Central memory CD8-positive, alpha-beta T cell (primary cell): ENCODE measurements around the gene LCP1.

Experiments
- ATAC-seq: fragments of 150-1000 bp; cut with Tn5 transposase; replicated peaks from 2 replicates; pipeline ENCODE4 v1.10.0; 2022; ENCODE audit warnings: mild to moderate bottlenecking, moderate FRiP score, moderate number of reproducible peaks; ENCODE audit not compliant: poor library complexity, severe bottlenecking; ENCODE audit errors: extremely low read depth
- DNase-seq, 2 donors: peaks; one replicate each; pipeline ENCODE4 v3.0.0; 2021; ENCODE audit warnings: low spot score in 2 of 2
- H3K27ac Mint-ChIP-seq: one replicate; pipeline ENCODE4 v1.8.0; 2022; ENCODE audit warnings: low read depth, mild to moderate bottlenecking, moderate library complexity, mixed read lengths
- H3K27me3 Mint-ChIP-seq: one replicate; pipeline ENCODE4 v1.8.0; 2022; ENCODE audit warnings: mixed read lengths
- H3K36me3 Mint-ChIP-seq: one replicate; pipeline ENCODE4 v1.8.0; 2022; ENCODE audit warnings: mild to moderate bottlenecking, moderate library complexity, mixed read lengths; ENCODE audit not compliant: insufficient read depth
- H3K4me1 Mint-ChIP-seq: one replicate; pipeline ENCODE4 v1.8.0; 2022; ENCODE audit warnings: mixed read lengths
- H3K4me3 Mint-ChIP-seq: one replicate; pipeline ENCODE4 v1.8.0; 2022; ENCODE audit warnings: mild to moderate bottlenecking, moderate library complexity, mixed read lengths
- H3K9me3 Mint-ChIP-seq: one replicate; pipeline ENCODE4 v1.8.0; 2022; ENCODE audit warnings: mixed read lengths

The LCP1 gene

DNA sequence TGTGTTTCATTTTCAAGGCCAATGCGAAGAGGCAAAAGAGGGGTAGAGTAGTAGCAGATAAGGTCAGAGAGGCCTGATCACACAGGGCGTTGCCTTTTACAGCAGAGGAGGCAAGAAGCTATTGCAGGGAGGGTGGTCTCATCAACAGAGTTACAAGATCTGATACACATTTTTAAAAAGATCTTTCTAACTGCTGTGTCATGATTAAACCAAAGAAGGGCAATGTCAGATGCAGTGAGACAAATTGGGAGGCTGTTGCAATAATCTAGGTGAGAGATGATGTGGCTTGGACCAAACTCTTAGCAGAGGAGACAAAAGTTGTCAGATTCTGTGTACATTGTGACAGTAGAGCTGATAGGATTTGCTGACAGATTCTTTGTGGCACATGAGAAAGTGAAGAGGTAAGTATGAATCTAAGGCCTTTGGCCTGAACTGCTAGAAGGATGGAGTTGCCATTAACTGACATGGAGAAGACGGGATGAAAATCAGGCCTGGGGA, 16.8 kb upstream of the LCP1 start:
- no peak for DNase-seq
- ATAC-seq: no peak
- Mint-ChIP-seq H3K4me3 (no peak overlapping the region), H3K9me3 (no peaks in the 10 kb centered on the region), H3K4me1 (peaks cover 34% of the 10 kb centered on the region), H3K27ac (no peak overlapping the region), H3K27me3 (no peaks in the 10 kb centered on the region), H3K36me3 (peaks cover 3% of the 10 kb centered on the region)

DNA sequence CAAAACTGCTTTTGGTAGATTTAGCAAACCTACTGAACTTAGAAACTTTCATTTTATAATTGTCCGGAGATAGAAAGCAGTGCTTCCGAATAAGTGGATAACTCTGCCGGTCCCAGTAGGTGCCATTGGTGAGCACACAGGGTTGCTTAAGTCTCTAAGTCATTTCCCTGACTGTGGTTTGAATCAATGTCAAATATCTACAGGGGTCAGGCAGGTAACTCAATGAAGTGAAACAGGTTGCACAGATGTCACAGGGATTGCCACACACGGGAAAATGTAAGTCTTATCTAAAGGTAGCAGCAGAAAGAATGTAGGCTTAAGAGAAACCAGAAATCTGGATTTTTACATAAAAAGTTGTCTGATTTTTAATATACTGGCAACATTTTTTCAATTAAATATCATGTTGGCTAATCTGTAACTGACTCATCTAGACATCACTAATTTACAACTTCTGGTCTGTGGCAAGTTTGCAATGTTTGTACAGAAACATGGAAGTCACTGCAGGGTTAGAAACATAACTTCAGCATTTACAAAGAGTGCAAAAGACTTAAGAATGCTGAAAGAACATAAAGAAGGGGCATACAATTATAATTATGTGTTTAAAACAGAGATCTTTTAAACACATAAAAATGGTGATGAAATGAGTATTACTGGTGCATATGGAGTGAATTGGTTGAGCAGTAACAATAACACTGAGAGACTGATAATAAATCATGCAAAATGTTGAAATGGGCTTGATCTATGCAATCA, 15.5 kb upstream of the LCP1 start:
- Mint-ChIP-seq H3K4me1 (peaks cover 24% of the 10 kb centered on the region), H3K36me3 (peaks cover 3% of the 10 kb centered on the region), H3K27ac (no peak overlapping the region), H3K27me3 (no peaks in the 10 kb centered on the region), H3K9me3 (no peaks in the 10 kb centered on the region), H3K4me3 (no peak overlapping the region)
- ATAC-seq (no peak), DNase-seq (no peak)

DNA sequence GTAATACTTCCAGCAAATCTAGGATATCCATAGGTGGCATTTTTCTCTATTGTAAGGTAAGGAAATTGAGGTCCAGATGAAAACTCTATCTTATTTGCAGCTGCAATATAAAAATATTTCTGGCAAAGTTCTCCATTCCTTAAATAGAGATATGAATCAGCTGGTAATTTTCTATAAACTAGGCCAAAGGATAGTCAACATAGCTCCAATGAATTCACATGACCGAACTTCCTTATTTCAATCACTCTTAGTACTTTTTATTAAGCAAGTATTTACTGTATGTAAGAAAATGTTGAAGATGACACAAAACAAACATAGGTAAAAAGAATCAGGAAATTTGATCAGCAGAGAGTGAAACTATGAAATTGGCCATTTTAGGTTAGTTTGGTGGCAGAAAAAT, 13.0 kb upstream of the LCP1 start:
- no peaks in the 10 kb centered on the region for H3K9me3 Mint-ChIP-seq
- H3K4me1 Mint-ChIP-seq: peaks cover 6% of the 10 kb centered on the region
- no peak overlapping the region for H3K27ac Mint-ChIP-seq
- no peaks in the 10 kb centered on the region for H3K27me3 Mint-ChIP-seq
- ATAC-seq (no peak), DNase-seq (no peak)
- H3K4me3 Mint-ChIP-seq: no peak overlapping the region
- H3K36me3 Mint-ChIP-seq: peaks cover under 1% of the 10 kb centered on the region

DNA sequence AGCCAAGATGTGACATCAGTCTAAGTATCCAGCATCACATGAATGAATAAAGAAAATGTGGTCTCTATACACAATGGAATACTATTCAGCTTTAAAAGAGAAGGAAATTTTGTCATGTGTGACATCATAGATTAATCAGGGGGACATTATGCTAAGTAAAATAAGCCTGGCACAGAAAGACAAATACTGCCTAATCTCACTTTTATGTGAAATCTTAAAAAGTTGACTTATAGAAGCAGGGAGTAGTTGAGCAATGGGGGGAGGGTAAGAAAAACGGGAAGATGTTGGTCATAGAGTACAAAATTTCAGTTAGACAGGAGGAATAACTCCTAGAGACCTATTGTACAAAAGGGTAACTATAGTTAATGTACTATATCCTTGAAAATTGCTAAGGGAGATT, 10.4 kb upstream of the LCP1 start:
- H3K27ac Mint-ChIP-seq: no peak overlapping the region
- H3K36me3 Mint-ChIP-seq: no peaks in the 10 kb centered on the region
- no peak overlapping the region for H3K4me3 Mint-ChIP-seq
- ATAC-seq (no peak), DNase-seq (no peak)
- H3K27me3 Mint-ChIP-seq: no peaks in the 10 kb centered on the region
- H3K9me3 Mint-ChIP-seq: no peaks in the 10 kb centered on the region
- peaks cover 6% of the 10 kb centered on the region for H3K4me1 Mint-ChIP-seq

DNA sequence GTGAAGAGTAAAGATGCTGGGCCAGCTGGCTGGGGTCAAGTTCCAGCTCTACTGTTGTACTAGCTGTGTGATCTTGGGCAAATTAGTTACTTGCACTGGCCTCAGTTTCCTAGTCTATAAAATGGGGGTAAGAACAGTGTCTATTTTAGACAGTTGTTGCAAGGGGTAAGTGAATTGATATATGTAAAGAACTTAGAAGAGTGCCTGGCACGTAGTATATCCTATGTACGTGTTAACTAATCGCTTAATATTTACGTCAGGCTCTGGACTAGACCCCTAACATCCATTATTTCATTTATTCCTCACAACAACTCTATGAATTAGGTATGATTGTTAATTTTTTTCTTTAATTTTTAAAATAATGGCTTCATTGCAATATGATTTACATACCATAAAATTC, 3.7 kb upstream of the LCP1 start:
- peaks cover 16% of the 10 kb centered on the region for H3K36me3 Mint-ChIP-seq
- H3K27me3 Mint-ChIP-seq: no peaks in the 10 kb centered on the region
- peaks cover 47% of the 10 kb centered on the region for H3K4me1 Mint-ChIP-seq
- peak overlapping the region; percentile 98 for H3K27ac Mint-ChIP-seq
- no peak for ATAC-seq
- no peaks in the 10 kb centered on the region for H3K9me3 Mint-ChIP-seq
- H3K4me3 Mint-ChIP-seq: no peak overlapping the region
- DNase-seq: no peak

DNA sequence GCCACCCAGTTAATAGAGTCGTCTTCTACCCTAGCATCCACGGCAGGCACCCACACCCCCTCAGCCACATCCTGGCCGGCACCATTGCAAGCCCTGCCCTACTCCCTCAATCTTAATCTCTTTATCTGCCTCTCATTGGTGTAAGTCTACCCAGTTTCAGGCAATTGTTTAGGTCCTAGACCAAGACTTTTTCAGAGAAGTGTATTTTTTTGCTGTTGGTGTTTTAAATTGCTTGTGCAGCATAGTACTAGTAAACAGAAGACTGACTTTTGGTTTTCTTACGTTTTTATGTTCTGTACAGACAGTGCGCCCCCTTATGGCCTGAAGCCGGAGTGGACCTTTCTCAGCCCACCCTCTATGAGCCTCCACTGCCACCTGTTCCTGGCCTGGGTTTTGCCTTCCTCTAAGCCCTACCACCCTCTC, 2.3 kb upstream of the LCP1 start:
- H3K36me3 Mint-ChIP-seq: peaks cover 21% of the 10 kb centered on the region
- no peaks in the 10 kb centered on the region for H3K9me3 Mint-ChIP-seq
- H3K27ac Mint-ChIP-seq: peak overlapping the region; percentile 98
- peaks cover 59% of the 10 kb centered on the region for H3K4me1 Mint-ChIP-seq
- H3K27me3 Mint-ChIP-seq: no peaks in the 10 kb centered on the region
- peak overlapping the region; percentile 80 for H3K4me3 Mint-ChIP-seq
- ATAC-seq (peak; percentile 74), DNase-seq (peak; percentile 62 to 69)

DNA sequence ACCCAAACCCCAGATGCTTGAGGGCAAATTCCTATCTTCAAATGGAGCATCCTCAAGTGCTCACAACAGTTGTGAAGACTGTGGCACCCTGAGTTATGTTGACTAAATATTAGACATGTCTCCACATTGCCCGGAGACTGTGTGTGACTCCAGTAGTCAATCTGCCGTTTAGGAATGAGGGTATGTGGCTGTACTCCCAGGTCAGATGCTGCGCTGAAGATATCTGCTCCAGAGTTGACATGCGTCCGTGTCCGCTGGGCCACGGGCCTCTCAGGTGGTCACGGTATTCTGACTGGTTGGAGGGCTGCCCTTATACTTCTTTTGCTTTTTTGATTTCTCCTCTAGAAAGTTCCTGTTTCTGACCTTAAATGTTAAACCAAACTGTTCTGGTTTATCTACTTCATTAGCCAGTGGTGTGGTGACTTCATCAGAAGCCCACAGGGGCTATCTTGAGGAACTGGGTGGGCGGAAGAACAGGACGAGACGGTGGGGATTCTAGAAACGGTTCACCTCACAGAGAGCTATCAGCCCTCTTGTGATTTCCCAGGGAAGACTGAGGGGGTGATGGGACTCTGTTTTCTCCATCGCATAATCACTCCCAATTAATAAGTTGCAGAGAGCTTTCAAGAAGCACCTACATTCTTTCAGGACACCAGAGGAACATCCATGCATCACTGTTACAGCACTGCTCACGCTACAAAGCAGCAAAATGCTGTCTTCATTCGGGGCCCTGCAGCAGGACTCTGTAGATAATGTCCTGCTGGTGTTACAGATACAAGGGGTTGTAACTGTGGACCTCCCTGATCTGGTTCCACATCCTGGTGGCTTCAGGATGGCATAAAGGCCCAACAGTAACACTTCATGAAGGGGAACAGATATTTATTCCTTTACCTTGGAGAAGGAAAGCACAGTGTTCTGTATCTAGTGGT, 1.3 kb upstream of the LCP1 start:
- H3K36me3 Mint-ChIP-seq: peaks cover 29% of the 10 kb centered on the region
- peak overlapping the region; percentile 98 for H3K27ac Mint-ChIP-seq
- ATAC-seq (no peak), DNase-seq (no peak)
- H3K27me3 Mint-ChIP-seq: no peaks in the 10 kb centered on the region
- peaks cover 63% of the 10 kb centered on the region for H3K4me1 Mint-ChIP-seq
- H3K9me3 Mint-ChIP-seq: no peaks in the 10 kb centered on the region
- H3K4me3 Mint-ChIP-seq: peak overlapping the region; percentile 80

DNA sequence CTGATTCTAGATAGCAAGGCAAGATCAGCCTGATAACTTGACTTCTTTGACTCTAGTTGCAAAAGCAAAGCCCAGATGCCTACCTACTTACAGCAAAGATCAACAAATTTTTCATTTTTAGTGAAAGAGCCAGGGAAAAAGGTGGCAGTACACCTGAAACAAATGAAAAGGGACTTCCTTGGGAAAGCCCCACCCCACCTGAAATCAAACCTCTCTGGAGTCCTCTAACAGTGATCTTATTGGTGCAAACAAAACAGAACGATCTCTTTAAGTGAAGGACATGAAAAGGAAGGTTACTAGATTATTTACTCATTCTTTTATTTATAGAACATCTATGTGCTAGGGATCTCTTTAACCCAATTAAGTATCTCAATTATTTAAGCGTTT, 507 bp upstream of the LCP1 start:
- Mint-ChIP-seq H3K36me3 (peaks cover 35% of the 10 kb centered on the region), H3K27me3 (no peaks in the 10 kb centered on the region), H3K4me1 (peaks cover 66% of the 10 kb centered on the region), H3K4me3 (peak overlapping the region; percentile 80), H3K9me3 (no peaks in the 10 kb centered on the region), H3K27ac (peak overlapping the region; percentile 98)
- ATAC-seq (no peak), DNase-seq (no peak)

DNA sequence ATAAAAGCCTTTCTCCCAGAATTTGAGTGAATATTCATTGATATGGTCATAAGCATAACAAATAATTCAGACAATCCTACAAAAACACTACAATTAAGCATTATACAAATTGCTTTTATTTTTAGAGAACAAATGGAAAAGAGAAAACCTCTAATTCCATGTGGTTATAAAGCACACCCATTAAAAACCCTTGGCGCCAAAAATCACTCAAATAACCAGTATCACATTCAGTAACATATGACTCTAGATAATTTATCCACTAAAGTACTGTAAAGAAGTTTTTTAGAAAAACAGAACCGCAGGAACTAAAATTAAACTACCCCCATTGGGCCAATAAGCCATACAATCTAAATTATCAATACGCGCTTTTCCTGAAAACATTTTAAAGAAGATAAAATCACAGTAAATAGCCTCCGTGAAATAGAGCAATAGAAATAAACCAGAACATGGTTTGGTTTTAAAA, 569 bp downstream of the LCP1 start:
- H3K27ac Mint-ChIP-seq: peak overlapping the region; percentile 98
- H3K36me3 Mint-ChIP-seq: peaks cover 44% of the 10 kb centered on the region

DNA sequence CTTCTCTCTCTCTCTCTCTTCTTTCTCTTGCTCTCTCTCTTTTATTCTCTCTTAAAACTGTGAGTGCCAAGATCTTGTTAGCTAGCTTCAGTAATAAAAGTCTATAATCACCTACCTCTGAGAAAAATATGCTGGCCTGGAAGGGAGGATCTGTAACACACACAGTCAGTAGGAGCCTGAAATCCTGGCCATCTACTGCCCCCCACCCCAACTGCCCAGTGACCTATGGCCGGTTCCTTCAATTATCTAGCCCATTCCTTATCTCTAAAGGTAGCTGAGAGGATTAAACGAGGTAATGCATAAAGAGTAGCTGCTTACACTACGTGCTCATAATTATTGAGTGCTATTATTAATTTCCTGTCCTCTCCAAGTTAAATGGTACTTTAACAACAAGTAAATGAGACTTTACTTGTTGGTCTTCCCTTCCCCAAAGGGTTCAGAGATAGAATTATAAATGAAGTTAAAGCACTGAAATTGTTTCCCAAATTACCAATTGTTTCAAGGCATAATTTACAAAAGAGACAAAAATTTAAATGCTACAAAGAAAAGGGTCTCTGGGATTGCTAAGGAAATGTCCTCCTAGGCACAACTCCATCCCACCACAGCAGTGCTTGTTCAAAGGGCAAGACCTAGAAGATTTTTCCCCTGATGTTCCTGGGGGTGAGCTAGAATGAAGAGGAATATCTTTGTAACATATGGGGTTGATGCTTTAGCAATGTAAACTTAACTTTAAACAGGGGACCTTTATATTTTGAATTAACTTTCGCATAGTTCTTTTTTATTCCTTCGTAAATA, 1.8 kb downstream of the LCP1 start:
- Mint-ChIP-seq H3K27ac (peak overlapping the region; percentile 97), H3K4me3 (peak overlapping the region; percentile 80), H3K27me3 (no peaks in the 10 kb centered on the region), H3K36me3 (peaks cover 47% of the 10 kb centered on the region), H3K9me3 (no peaks in the 10 kb centered on the region), H3K4me1 (peaks cover 78% of the 10 kb centered on the region)
- no peak for DNase-seq
- ATAC-seq: no peak

More for the DNA sequence above, 569 bp downstream of the LCP1 start:
- Mint-ChIP-seq H3K4me1 (peaks cover 72% of the 10 kb centered on the region), H3K4me3 (peak overlapping the region; percentile 80), H3K27me3 (no peaks in the 10 kb centered on the region), H3K9me3 (no peaks in the 10 kb centered on the region)
- no peak for ATAC-seq
- no peak for DNase-seq

DNA sequence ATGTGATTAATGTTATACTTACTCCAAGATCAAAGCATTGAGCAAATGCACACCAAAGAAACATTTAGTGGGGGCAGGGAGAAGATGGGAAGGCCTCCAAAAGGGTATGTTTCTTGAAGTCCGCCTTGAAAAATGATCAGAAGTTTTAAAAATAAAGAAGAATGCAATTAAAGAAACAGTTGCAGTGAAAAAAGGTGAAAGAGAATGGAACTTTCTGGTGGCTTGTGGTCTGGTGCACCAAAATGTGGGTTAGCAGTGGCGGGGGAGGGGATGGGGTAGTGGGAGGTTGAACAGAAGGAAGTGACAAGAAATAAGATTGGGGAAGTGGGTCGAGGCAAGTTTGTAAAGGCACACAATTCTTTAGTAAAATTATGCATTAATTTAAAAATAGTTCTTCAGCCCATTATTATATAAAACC, 2.5 kb downstream of the LCP1 start:
- no peaks in the 10 kb centered on the region for H3K9me3 Mint-ChIP-seq
- peaks cover 50% of the 10 kb centered on the region for H3K36me3 Mint-ChIP-seq
- peak overlapping the region; percentile 97 for H3K27ac Mint-ChIP-seq
- peak overlapping the region; percentile 80 for H3K4me3 Mint-ChIP-seq
- H3K4me1 Mint-ChIP-seq: peaks cover 78% of the 10 kb centered on the region
- ATAC-seq (no peak), DNase-seq (peak in 1 of 2 donors; percentile 43)
- H3K27me3 Mint-ChIP-seq: no peaks in the 10 kb centered on the region

DNA sequence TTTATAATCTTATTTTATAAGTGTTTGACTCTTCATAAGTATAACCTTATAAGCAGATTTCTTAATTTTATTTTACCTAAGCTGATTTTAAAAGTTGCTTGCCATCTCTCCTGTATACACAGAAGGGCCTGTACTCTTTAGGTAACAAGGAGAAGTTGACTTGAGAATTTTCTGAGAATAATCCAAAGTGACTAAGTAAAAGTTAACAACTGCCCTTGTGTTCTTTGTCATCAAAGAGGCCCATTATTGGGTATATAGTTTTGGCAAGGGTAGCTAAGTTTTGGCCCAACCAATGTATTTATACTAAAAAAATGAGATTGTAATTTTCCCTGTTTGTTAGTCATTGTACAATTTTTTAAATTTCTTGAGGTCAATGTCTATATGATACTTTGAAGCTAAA, 3.2 kb downstream of the LCP1 start:
- no peaks in the 10 kb centered on the region for H3K27me3 Mint-ChIP-seq
- H3K27ac Mint-ChIP-seq: peak overlapping the region; percentile 97
- peak overlapping the region; percentile 80 for H3K4me3 Mint-ChIP-seq
- DNase-seq (no peak), ATAC-seq (no peak)
- H3K4me1 Mint-ChIP-seq: peaks cover 77% of the 10 kb centered on the region
- peaks cover 52% of the 10 kb centered on the region for H3K36me3 Mint-ChIP-seq
- no peaks in the 10 kb centered on the region for H3K9me3 Mint-ChIP-seq
